NCI-H2107 treated with DMSO at 0.1 percent for 48 hours (cell line): ENCODE results near the gene SF3B6.
"Not testable (repeated sequence)": the region's sequence is repeated elsewhere in the genome, so short reads cannot be mapped to it uniquely, and the experiment has no call there.

Experiments
- DNase-seq: peaks from one replicate; lab custom pipeline; 2025; ENCODE audit not compliant: unreplicated experiment; lab: John Stamatoyannopoulos, UW

Gene SF3B6, protein sequence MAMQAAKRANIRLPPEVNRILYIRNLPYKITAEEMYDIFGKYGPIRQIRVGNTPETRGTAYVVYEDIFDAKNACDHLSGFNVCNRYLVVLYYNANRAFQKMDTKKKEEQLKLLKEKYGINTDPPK

DNA sequence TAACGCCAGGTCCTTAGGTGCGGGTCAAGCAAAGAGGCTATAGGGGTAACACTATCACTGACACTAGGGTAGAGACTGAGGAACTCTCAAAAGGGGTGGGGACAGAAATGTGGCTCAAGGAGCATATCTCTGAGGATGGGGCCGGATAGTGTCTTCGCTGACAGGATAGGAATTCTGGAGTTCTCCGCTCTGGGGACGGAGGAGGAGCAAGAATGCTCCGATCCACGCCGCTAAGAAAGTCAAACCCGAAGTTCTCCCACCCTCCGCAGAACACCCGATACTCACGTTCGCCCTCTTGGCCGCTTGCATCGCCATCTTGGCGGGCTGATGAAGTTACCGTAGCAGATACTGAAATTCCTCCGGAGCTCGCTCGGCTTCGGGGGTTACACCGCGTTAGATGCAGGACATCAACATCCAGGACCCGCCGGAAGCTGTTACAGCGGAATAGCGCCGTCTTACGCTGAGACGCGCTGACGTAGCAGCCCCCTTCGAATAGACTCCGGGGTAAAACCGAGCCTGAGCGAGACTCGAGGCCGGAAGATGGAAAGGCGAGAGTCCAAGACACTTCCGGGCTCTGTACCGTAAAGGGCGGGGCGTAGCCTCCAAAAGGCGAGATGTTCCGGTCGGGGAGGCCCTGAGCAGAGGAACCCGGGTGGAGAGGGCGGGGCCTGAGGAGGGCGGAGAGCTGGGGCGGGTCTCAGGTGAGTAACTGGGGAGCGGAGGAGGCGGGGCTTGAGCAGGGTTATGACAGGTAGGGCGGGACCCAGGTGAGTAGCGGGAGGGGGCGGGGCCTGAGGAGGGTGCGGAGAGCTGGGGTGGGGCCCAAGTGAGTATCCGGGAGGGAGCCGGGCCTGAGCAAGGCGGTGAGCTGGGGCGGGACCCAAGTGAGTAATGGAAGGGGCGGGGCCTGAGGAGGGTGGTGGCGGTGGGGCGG, at the start of gene SF3B6:
SF3B6 (minus strand) TSS at position 412 of the 934 bp plus-strand sequence; CDS start at position 315, 97 bp downstream.
- peak; percentile 97 for DNase-seq

DNA sequence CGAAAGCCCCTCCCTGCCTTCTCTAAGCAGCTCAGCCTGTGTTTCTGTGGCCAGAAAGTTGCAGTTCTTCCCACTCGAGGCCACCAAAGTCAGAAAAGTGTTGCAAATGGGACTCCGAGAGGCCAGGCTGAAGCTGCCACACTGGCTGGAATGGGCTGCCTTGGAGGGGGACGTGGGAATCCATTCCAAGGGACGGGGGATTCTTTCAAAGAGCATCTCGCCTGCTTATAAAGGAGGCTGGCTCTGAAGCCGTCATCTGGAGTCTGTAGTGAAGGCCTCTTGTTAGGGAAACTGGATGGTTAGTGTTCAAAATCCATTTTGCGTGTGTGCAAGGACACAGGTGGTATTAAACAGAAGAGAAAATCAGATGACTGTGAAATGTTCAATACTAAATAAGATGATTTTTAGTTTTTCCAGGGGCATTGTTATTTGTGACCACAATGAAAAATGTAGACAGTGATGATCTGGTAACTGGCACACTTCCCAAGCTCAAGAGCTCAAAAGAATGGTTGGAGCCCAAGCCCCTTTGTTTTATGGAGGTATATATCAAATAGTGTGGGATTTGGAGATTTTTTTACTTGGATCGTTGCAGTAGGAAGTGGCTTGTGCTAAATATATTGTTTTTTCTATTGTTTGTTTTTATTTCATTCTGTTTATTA, 47.9 kb upstream of the SF3B6 start:
- DNase-seq = peak; percentile 7

DNA sequence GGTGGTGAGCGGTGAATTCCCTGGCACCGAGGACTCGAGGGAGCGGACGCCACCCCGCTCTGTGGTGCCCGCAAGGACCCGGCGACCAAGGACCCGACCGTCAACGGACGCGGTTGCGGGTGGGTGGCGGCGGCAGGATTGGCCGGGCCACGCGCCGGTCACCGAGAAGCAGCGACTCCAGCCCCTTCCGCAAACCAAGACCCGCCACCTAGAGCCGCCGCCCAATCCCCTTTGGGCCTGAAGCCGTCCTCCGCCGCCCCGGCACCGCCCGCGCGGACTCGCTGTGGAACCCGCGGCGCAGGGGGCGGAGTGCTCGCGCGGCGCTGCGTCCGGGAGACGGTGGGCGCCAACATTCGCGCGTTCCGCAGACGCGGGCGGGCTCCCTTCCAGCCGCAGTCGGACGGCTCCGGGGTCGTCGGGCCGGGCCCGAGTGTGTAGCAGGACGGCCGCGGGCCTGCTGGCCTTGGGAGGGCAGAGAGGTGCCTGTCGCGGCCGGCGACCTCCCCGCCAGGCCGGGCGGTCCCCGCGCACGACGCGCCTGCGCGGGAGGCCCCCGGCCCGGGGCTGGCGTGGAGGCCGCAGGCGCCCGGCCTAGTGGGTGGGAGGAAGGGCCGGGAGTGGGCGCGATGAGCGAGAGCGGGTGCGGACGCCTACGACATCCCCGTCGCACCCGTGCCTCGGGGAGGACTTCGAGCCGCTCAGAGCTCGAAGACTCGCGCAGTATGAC, 47.2 kb upstream of the SF3B6 start, which contains the start of the genes FAM228B and PFN4:
FAM228B (plus strand) TSS at position 275 of the 727 bp plus-strand sequence. CDS start 893 bp downstream, outside the sequence.
PFN4 (minus strand) TSS at position 140 of the 727 bp plus-strand sequence. CDS start 799 bp downstream, outside the sequence.
- DNase-seq = peak; percentile 86

DNA sequence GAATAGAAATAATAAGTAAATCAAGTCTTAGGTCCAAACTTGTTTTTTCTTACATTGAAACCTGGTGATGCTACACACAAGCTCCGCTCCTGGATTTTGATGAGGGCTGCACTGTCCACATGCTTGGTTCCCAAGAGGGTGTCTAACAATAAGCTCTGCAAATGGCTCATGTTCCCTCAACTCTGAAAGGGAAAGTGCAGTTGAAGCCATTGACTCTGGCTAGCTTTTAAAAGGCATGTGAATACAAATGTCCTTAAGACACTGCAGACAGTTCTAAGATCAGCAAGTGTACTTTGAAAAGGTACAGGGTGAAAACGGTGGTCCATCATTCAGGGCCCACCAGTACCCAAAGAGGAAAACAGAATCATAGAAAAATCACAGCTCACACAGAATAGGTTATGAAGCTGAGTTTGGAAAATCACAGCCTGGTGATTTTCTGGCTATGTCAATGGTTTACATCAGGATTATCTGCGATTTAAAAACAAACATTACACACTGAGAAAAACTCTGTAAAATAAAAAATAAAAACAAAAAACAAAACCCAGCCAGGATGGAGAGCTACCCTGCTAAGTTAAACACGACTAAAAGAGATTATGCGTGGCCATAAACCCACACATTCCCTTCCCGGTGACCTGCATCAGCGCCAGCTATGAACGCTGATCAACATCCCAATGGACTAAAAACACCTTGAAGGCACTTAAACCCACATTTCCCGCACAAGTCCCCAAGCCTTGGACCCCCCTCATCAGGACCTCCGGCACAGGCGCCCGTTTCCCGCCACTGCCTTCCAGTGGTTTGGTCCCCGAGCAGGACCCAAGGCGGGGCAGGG, 46.5 kb upstream of the SF3B6 start:
- peak; percentile 12 for DNase-seq

DNA sequence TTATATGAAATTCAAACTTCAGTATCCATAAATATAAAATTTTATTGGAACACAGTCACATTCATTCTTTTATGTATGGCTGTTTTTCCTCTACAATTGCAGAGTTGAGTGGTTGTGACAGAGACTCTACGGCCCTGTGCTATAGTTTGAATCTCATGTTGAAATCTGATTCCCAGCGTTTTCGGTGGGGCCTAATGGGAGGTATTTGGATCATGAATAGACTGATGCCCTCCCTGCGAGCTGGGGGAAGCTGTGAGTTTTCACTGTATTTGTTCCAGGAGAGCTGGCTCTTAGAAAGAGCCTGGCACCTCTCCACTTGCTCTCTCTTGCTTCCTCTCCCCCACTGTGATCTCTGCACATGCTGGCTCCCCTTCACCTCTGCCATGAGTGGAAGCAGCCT, 45.3 kb upstream of the SF3B6 start:
- peak; percentile 58 for DNase-seq

DNA sequence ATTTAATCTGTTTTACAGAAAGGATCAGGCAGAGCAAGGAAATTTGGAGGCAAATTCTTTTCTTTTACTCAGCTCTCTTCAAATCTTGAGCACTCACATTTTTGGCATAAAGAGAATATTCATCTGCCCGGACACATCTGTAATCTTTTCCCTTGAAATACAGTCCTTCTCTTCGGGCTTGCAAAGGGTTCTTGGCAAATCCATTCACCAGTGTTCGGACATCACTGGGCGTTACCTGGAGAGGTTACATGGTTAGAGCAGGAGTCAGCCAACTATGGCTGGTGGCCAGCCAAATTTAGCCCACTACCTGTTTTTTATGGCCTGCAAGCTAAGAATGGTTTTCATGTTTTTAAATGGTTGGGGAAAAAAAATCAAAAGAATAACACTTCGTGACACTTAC, 44.9 kb upstream of the SF3B6 start:
- DNase-seq = no peak

DNA sequence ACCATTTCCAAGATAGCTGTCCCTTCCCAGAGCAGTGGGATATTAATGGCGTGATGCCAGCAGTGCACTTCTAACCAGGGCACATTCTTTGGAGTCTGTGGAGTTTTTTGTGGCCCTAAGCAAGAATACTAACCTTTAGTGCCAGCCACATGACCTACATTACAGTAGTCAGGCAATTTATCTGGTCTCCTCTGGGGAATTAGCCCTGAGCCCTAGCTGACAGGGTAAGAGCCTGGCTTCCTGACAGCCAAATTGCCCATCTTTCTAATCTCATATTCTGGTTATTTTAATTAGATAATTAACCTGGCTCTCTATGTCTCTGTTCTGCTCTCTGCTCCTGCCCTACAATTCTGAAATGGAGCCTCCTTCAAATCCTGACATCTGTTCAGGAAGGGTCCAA, 41.8 kb upstream of the SF3B6 start:
- no peak for DNase-seq

DNA sequence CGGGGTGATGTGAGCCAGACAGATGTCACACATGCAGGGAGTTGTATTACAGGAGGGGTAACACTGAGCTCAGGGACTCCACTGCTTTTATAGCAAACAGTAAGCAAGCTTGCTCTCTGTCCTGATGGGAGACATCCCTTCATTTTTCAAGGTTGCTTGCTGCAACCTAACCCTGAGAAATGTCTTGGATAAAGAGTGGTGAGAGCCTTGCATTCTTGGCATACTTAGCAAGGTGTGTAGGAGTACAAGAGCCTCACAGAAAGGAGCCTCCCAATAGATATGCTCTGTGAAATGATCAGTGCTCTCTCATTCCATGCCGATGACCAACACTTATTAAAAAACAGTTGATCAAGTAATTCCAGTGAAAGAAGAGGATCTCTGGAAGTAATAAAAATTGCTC, 38.9 kb upstream of the SF3B6 start:
- DNase-seq = no peak

DNA sequence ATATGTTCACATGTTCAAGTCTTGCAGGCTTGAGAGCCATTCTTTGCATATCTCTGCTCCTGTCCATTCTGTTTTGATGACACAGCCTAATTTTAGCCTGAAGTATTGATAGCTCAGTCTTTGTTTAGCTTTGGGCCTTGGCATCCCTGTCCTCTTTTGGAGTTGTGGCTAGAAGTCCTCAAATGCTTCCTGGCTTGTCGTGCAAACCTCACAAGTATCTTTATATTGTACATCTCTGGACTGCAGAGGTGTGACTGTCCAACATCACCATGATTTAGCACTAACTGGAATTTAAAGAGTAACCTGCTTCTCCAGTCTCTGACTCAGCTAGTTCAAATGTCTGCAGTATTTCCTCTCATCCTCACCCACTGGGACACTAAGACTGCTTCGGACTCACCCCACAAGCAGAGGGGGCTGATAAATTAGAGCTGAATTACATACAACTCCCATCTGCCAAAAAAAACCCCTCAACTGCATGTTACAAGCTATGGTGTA, 35.3 kb upstream of the SF3B6 start:
- DNase-seq = no peak

DNA sequence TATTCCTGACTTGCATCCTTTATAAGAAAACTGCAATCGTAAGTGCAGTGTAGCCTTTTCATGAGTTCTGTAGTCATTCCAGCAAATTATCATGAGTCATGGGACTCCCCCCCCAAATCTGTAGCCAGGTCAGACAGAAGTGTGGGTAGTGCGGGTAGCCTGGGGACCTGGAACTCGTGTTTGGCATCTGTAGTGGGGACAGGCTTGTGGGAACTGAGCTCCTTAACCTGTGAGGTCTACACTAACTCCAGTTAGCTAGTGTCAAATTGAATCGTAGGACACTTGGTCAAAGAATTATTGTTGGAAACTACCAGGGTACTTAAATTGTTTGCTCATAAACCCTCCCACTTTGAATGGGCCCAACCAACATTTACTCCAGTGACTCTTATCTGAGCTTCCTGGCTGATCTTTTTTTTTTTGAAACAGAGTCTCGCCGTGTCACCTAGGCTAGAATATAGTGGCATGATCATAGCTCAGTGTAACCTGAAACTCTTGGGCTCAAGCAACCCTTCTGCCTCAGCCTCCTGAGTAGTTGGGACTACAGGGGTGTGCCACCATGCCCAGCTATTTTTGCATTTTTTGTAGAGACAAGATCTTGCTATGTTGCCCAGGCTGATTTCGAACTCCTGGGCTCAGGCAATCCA, 34.7 kb upstream of the SF3B6 start:
- no peak for DNase-seq

DNA sequence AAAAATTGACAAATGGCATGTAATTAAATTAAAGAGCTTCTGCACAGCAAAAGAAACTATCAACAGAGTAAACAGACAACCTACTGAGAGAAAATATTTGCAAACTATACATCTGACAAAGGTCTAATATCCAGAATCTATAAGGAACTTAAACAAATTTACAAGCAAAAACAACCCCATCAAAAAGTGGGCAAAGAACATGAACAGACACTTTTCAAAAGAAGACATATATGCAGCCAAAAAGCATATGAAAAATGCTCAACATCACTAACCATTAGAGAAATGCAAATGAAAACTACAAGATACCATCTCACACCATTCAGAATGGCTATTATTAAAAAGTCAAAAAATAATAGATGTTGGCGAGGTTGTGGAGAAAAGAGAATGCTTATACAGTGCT, 33.3 kb upstream of the SF3B6 start:
- DNase-seq = not testable (repeated sequence)

DNA sequence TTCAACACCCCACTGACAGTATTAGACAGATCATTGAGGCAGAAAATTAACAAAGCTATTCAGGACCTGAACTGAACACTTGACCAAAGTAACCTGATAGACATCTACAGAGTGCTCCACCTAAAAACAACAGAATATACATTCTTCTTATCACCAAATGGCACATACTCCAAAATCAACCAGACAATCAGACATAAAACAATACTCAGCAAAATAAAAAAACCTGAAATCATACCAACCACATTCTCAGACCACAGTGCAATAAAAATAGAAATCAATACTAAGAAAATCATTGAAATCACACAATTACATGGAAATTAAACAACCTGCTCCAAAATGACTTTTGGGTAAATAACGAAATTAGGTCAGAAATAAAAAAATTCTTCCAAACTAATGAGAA, 31.2 kb upstream of the SF3B6 start:
- no peak for DNase-seq

DNA sequence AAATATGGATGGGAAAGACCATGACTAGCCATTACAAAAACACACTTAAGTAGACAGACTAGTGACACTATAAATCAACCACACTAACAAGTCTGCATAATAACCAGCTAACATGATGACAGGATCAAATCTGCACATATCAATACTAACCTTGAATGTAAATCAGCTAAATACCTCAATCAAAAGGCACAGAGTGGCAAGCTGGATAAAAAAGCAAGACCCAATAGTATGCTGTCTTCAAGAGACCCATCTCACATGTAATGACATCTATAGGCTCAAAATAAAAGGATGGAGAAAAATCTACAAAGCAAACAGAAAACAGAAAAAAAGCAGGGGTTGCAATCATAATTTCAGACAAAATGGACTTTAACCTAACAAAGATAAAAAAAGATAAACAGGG, 30.7 kb upstream of the SF3B6 start:
- no peak for DNase-seq

DNA sequence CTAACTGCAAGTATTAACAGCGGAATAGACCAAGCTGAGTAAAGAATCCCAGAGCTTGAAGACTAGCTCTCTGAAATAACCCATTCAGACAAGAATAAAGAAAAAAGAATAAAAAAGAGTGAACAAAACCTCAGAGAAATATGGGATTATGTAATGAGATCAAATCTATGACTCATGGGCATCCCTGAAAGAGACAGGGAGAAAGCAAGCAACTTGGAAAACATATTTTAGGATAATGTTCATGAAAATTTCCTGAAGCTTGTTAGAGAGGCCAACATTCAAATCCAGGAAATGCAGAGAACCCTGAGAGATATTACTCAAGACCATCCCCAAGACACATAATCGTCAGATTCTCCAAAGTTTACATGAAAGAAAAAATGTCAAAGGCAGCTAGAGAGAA, 29.7 kb upstream of the SF3B6 start:
- no peak for DNase-seq

DNA sequence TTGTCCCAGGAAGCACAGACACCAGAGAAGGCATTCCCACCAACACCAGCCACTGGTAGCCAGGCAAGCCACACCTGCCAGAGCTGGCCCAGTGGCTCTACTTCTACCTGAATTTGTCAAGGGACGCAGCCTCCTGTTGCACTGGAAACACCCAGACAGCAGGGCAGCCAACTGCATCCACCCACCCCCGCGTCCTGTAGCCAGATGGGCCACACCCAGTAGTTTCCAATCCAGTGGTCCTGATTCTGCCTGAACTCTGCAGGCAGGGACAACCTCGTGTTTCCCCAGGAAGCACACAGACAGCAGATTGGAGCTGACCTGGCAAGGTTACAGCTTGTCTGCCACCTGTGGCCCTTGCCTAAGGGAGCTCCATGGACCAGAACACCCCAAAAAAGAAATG, 28.8 kb upstream of the SF3B6 start:
- no peak for DNase-seq

DNA sequence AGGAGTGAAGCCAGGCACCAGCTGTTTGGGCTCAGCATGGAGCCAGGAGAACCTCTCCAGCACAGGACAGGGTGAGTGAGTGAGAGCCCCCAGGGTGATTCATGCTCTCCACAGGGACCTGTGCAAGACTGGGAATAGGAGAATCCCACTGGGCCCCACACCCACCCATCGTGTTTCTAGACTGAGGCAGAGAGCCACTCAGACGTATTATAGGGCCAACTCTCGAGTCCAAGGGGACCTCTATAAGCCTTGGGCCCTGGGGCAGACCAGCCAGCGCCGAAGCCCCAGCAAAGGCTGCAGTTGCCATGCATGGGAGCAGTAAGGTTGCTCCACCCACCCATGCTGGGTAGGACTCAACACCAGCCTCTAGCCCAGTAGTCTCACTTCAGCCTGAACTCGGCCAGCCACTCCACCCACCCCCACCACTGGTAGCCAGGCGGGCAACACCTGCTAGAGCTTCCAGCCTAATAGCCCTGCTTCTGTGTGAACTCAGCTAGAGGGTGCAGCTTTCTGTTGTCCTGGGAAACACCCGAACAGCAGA, 28.1 kb upstream of the SF3B6 start:
- DNase-seq = no peak

DNA sequence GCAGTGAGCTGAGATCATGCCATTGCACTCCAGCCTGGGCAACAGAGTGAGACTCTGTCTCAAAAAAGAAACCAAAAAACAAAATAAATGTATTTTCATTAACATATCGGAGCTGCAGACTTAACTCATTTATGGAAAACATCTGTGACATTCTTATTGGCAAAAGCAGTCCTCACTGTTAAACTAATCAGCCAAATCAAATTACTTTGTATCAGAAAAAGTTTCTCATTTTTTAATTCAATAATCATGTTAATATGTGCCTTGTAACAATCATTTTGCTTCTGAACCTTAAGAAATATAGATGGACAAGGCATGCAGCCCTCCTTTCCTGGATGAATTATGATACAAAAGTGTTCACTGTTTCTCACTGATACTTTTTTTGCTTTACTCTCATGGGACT, 26.6 kb upstream of the SF3B6 start:
- no peak for DNase-seq

DNA sequence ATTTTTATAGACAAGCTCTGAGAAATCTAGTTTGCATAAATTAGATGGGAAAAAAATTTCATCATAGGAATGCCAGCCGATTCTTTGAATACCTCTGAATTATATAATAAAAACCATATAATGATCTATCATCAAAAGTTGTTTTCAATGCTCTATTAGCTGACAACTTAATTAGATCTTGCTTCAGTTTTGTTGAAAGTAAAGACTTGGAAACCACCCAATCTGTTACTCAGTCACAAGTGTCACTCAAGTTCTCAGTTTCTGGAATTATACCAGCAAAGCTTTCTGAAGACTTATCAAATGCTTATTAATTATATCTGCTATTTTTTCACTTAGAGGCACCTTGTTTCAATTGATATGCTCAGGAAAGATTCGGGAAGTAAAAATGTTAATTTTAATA, 25.9 kb upstream of the SF3B6 start:
- DNase-seq = no peak

DNA sequence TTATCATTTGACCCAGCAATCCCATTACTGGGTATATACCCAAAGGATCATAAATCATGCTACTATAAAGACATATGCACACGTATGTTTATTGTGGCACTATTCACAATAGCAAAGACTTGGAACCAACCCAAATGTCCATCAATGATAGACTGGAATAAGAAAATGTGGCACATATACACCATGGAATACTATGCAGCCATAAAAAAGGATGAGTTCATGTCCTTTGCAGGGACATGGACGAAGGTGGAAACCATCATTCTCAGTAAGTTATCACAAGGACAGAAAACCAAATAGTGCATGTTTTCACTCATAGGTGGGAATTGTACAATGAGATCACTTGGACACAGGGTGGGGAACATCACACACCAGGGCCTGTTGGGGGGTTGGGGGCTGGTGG, 24.6 kb upstream of the SF3B6 start:
- DNase-seq = not testable (repeated sequence)
